ENCODE data around the gene PROB1. TPM values are rescaled to one million over a fixed set of nuclear protein-coding genes. Genes with fewer than 3 reads are reported as not detected.
A peak's percentile ranks its signal among the peaks of the same experiment; 100 is the strongest.

PROB1 gene
- total and polyA plus RNA-seq, 2 of the 8 experiments (the other 6 are each of a cell fraction or from before 2014, with no cell fraction given), result 0.89 to 3.1 TPM

- FAIRE-seq, result no peak
- no peaks in the 10 kb centered on the region for H3K9me3 ChIP-seq (ENCODE audit: insufficient read depth in 2 of 2, low read depth in 1 of 2, low read length in 1 of 2)
- no peak overlapping the region for H3K4me2 ChIP-seq (ENCODE audit: insufficient read depth in 1 of 2, low read depth in 2 of 2, low read length in 2 of 2)
- H2BK20ac ChIP-seq (ENCODE audit: low read length), result no peak overlapping the region
- H3K23ac ChIP-seq (ENCODE audit: insufficient read length), result no peak overlapping the region
- H4K8ac ChIP-seq (ENCODE audit: extremely low read depth, insufficient read depth, low read length), result no peak overlapping the region
- H2BK15ac ChIP-seq (ENCODE audit: low read length), result no peak overlapping the region
- H3K18ac ChIP-seq (ENCODE audit: extremely low read depth, low read length), result no peak overlapping the region
- H2BK120ac ChIP-seq (replicated peaks; ENCODE audit: low read depth, low read length), result no peak overlapping the region
- H3K9ac ChIP-seq (replicated peaks in 1 of 4; ENCODE audit: extremely low read depth in 1 of 4, low read depth in 3 of 4, low read length in 3 of 4), result no peak overlapping the region
- TF ChIP-seq RAD21 (IDR thresholded peaks at IDR 0.05 in 1 of 2, conservative IDR thresholded peaks at IDR 0.05 in 1 of 2; ENCODE audit: low read depth in 2 of 2, low read length in 2 of 2) (0 out of 4 replicates have a peak, but pooled peaks of 1 of the 2 experiments have one; percentile 8), FOSL1 (IDR thresholded peaks at IDR 0.05; ENCODE audit: insufficient read depth, low read depth, low read length) (no peak), CTCF (IDR thresholded peaks at IDR 0.05; ENCODE audit: control extremely low read depth in 1 of 3, insufficient read depth in 1 of 3, low read depth in 1 of 3, low read length in 3 of 3) (peak in 1 of 3 experiments; percentile 2; a peak in 1 of 4 replicates), SIX5 (IDR thresholded peaks at IDR 0.05; ENCODE audit: low read depth, low read length) (no peak)
- no peak overlapping the region for H2AK5ac ChIP-seq (ENCODE audit: low read depth, low read length)
- 89% methylated on average over 8 of the region's 8 CpGs; no CpG with 5 or more reads in 1 of the 2 experiments for WGBS, 2 experiments (ENCODE audit: extremely low coverage in 1 of 2, insufficient coverage in 1 of 2, insufficient read length in 1 of 2, insufficient replicate concordance in 2 of 2, low coverage in 1 of 2, low lambda C conversion rate in 2 of 2, missing lambda C conversion rate in 1 of 2)
- no peaks in the 10 kb centered on the region for H3K27me3 ChIP-seq (replicated peaks in 1 of 4; ENCODE audit: control insufficient read depth in 3 of 4, extremely low read depth in 1 of 4, insufficient read depth in 3 of 4, low read length in 3 of 4)
- H2BK12ac ChIP-seq (ENCODE audit: low read depth, low read length), result no peak overlapping the region
- ChIA-PET CTCF (ENCODE audit: partially characterized antibody) (interaction anchor here (1.1 to 2.7 kb wide), 2 partner anchors 17 to 219 kb away, joined by 5 to 15 read pairs; no protein-coding TSS in a partner anchor), POLR2A (ENCODE audit: partially characterized antibody) (interaction anchor here (0.5 to 2.4 kb wide), 5 partner anchors 9 to 102 kb away, joined by 3 to 8 read pairs (median 3); no protein-coding TSS in a partner anchor)
- DNase-seq (ENCODE audit: low read depth in 1 of 2, low spot score in 2 of 2), result no peak
- no peaks in the 10 kb centered on the region for H3K23me2 ChIP-seq (ENCODE audit: low read depth, low read length)
- H3K56ac ChIP-seq (replicated peaks; ENCODE audit: insufficient read length, low read depth, low read length), result no peak overlapping the region
- peaks cover 0 to 2% of the 10 kb centered on the region in 2 experiments for H4K20me1 ChIP-seq (replicated peaks in 1 of 2; ENCODE audit: control insufficient read depth in 1 of 2, insufficient read depth in 2 of 2, low read length in 2 of 2)
- no peak overlapping the region; the same call in 1 of the 2 replicates for H2BK5ac ChIP-seq (ENCODE audit: low read depth, low read length)
- no peak overlapping the region for H3K14ac ChIP-seq (ENCODE audit: insufficient read length)
- no peak overlapping the region for H3K4me3 ChIP-seq (ENCODE audit: extremely low read depth in 1 of 4, insufficient read depth in 2 of 4, low read depth in 3 of 4, low read length in 4 of 4)
- peaks cover 3 to 12% (median 9%) of the 10 kb centered on the region in 4 experiments for H3K4me1 ChIP-seq (replicated peaks in 1 of 4; ENCODE audit: control insufficient read depth in 3 of 4, insufficient read depth in 4 of 4, low read length in 3 of 4)
- no peaks in the 10 kb centered on the region for H3K79me2 ChIP-seq (ENCODE audit: control insufficient read depth in 1 of 2, insufficient read depth in 2 of 2, low read length in 2 of 2)
- H3K79me1 ChIP-seq (ENCODE audit: low read depth, low read length), result no peaks in the 10 kb centered on the region; the same call in 1 of the 2 replicates
- H4K5ac ChIP-seq (ENCODE audit: insufficient read length, low read depth, low read length), result no peak overlapping the region
- no peaks in the 10 kb centered on the region for H3K36me3 ChIP-seq (ENCODE audit: control insufficient read depth in 2 of 4, insufficient read depth in 4 of 4, low read length in 3 of 4)
- H3K4ac ChIP-seq (replicated peaks; ENCODE audit: insufficient read length, low read depth, low read length), result no peak overlapping the region
- H2AFZ ChIP-seq (ENCODE audit: low read length), result no peak overlapping the region
- H4K91ac ChIP-seq (replicated peaks; ENCODE audit: insufficient read length, low read length), result no peak overlapping the region
- H3K27ac ChIP-seq (ENCODE audit: low read depth, low read length), result no peak overlapping the region
Observed at GRCh38 chr5:139385061-139386049, 9.5 kb downstream of the PROB1 start.
